GM10266 (cell line): ENCODE measurements around the gene ZNF780B.

Experiments used
- DNase-seq: peaks from one replicate; pipeline ENCODE4 v3.0.0; 2012; ENCODE audit errors: extremely low spot score
- TF ChIP-seq, protein P1 (sequence below): IDR thresholded peaks from 2 replicates; pipeline ENCODE4 v1.5.1; 2012; ENCODE audit warnings: mild to moderate bottlenecking, low read depth; ENCODE audit not compliant: control insufficient read depth, insufficient read depth; ENCODE audit errors: missing control alignments

ZNF780B gene

DNA sequence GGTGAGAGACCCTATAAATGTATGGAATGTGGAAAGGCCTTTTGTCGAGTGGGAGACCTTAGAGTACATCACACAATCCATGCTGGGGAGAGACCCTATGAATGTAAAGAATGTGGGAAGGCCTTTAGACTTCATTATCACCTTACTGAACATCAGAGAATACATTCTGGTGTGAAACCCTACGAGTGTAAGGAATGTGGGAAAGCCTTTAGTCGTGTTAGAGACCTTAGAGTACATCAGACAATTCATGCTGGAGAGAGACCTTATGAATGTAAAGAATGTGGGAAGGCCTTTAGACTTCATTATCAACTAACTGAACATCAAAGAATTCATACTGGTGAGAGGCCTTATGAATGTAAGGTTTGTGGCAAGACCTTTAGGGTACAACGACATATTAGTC is 42.0 kb downstream of the ZNF780B start:
- DNase-seq, result no peak
- TF ChIP-seq, protein P1, sequence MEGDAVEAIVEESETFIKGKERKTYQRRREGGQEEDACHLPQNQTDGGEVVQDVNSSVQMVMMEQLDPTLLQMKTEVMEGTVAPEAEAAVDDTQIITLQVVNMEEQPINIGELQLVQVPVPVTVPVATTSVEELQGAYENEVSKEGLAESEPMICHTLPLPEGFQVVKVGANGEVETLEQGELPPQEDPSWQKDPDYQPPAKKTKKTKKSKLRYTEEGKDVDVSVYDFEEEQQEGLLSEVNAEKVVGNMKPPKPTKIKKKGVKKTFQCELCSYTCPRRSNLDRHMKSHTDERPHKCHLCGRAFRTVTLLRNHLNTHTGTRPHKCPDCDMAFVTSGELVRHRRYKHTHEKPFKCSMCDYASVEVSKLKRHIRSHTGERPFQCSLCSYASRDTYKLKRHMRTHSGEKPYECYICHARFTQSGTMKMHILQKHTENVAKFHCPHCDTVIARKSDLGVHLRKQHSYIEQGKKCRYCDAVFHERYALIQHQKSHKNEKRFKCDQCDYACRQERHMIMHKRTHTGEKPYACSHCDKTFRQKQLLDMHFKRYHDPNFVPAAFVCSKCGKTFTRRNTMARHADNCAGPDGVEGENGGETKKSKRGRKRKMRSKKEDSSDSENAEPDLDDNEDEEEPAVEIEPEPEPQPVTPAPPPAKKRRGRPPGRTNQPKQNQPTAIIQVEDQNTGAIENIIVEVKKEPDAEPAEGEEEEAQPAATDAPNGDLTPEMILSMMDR, result no peak

DNA sequence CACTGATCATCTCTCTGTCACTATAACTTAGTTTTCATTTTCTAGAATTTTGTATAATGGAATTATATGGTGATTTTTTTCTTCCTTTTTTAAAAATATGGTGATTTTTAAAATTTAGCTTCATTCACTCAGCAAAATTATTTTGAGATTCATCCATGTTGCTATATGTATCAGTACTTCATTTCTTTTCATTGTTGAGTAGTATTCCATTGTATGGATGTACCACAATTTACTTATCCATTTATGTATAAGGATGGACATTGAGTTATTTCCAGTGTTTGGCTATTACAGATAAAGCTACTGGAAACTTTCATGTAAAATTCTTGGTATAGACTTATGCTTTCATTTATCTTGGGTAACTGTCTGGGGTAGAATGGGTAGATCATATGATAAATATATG is 46.4 kb downstream of the ZNF780B start:
- TF ChIP-seq, protein P1, result no peak
- DNase-seq, result no peak

DNA sequence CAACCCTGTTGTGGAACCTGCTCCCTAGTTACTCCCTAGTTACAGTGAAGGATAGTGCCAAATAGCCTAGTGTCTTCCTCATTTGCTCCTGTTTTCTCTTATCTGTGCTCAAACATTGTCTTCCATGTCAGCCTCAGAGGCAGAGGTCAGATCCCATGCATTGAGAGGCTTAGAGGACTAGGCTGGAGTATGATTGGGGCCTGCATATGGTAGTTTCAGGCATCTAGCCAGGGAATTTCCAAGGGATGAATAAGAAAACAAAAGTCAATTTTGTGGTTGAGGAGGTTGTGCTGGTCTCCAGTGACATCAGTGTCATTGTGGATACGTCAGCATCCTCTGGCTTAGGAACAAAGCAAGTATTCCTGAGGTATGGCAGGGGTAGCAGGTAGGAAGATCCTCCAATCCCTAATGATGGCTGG is 49.7 kb downstream of the ZNF780B start:
- DNase-seq, result no peak
- TF ChIP-seq, protein P1, result no peak

DNA sequence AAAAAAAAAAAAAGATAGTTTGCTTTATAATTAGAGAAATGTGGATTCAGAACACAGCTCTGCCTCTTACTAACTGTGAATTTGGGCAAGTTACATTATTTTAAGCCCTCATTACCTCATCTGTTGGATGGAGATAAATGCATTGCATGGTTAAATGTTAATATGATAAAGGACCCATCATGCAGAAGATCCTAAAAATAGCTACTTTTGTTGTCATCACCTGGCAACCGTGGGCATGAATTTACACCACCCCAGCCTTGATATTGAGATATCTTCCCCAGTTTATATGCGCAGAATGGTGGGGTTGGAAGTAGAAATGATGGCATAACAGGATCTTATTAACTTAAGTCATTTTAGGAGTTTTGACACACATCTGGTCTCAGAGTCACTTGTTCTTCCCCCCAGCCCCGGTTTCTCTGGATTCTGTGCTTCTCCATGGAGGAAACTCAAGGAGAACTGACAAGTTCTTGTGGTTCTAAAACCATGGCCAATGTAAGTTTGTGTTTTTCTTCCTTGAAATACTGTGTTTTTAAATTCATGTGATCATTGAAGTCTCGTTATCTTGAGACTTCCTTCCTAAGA is 50.2 kb downstream of the ZNF780B start:
- no peak for DNase-seq
- TF ChIP-seq, protein P1, result no peak

DNA sequence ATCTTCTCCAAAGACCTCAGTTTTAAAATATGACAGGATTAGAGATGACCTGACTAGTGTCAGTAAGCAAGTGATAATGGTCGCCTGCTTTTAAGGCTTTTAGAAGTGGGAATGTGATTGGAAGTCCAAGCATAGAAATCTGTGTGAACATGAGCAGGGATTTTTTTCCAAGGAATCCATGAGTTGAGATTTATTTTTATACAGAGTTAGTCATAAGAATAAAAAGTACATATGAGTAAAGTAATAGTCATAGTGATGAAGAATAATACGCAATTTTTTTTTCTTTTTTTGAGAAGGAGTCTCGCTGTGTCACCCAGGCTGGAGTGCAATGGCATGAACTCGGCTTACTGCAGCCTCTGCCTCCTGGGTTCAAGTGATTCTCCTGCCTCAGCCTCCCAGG is 57.5 kb downstream of the ZNF780B start:
- TF ChIP-seq, protein P1, result no peak
- no peak for DNase-seq

DNA sequence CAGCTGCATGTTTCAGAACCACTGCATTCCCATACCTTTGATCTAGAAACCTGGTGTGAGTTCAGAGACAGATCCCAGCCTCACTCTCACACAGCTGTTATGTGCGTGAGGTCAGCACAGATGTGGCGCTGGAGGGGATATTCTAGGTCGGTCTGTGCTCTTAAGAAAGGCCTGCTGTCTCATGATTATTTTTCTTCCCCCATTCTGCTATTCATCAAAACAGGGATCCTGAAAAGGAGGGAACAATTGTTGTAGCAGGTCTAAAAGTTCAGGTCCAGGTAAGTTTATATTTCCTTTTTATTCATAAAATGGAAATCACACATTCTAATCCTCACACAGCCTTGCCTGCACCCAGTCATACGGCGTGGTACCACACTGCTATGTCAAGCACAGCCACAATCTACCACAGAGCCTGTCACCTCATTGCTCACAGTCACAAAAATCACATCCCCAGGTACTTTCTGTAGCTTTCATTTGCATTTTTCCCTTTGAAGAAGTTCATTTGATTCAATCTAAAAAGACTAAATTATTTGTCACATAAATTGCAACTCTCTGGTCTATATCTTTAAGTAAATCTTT is 58.3 kb downstream of the ZNF780B start:
- DNase-seq, result peak; percentile 14
- TF ChIP-seq, protein P1, result no peak

DNA sequence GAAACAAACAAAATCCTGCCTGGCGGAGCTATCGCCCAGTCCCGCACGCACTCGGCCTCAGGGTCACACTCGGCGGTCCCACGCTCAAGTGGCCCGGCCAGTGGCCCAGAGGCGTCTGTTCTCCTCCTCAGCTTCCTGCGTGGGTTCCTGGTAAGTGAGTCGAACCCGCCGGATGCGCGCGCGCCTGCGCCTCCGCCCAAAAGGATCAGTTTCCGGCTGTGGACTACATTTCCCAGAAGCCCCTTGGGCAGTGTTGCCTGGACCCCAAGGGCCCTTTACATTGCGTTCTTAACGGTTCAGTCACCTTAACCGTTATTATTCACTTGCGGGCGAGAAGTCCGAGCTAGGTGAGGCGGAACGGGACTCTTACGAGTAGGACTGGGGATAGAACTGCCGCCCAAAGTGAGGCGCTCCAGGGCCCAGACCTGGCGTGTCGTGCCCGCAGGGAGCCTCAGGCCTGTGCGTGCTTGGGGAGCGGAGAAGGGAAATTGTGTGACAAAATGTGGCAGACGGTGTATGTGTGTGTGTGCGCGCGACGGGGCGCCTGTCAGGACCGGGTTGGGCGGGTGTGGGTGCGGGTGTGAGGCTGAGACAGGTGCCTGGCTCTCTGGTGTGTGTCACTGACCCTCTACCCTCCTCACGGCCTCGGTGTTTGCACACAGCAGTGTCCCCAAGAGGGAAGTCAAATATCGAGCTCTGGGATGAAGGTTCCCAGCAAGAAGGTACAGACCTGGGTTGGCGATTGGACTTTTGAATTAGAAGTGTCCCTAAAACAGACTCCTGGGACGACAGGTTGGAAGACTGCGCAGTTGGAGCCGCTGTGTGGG is 59.0 kb downstream of the ZNF780B start, which contains the start of gene ZNF546:
TSS of gene ZNF546 (plus strand) at position 250 of the 827 bp plus-strand sequence. CDS start 1,267 bp downstream, outside the sequence.
- TF ChIP-seq, protein P1, result no peak
- peak; percentile 88 for DNase-seq
